ENCODE data around the gene BABAM2. TPM values are rescaled to one million over a fixed set of nuclear protein-coding genes. Genes with fewer than 3 reads are reported as not detected.

Gene BABAM2
- total and polyA plus RNA-seq, 5 donors, result 45.2 to 65.2 (median 64.0) TPM

- DNase-seq (no peak), ATAC-seq (peak; percentile 32 to 41)
- H3K4me1 ChIP-seq (ENCODE audit: control insufficient read depth, insufficient read depth, low read length), result peaks cover 16% of the 10 kb centered on the region
- H3K4me3 ChIP-seq (ENCODE audit: low read length), result no peak overlapping the region
- WGBS, result 69% methylated on average over 4 of the region's 4 CpGs
- H3K27ac ChIP-seq (ENCODE audit: low read length), result peak overlapping the region; percentile 73
- intact Hi-C loops (cut with DNase I), result no loop called here
- no peaks in the 10 kb centered on the region for H3K27me3 ChIP-seq (ENCODE audit: control insufficient read depth, insufficient read depth)
- no peaks in the 10 kb centered on the region for H3K9me3 ChIP-seq (ENCODE audit: control insufficient read depth, low read length)
Measured at GRCh38 chr2:28163028-28163427, 272.5 kb downstream of the BABAM2 start.

- peaks cover 16% of the 10 kb centered on the region for H3K4me1 ChIP-seq (ENCODE audit: control insufficient read depth, insufficient read depth, low read length)
- intact Hi-C loops (cut with DNase I), result no loop called here
- peak overlapping the region; percentile 73 for H3K27ac ChIP-seq (ENCODE audit: low read length)
- 82% methylated on average over 6 of the region's 6 CpGs for WGBS
- H3K27me3 ChIP-seq (ENCODE audit: control insufficient read depth, insufficient read depth), result no peaks in the 10 kb centered on the region
- H3K9me3 ChIP-seq (ENCODE audit: control insufficient read depth, low read length), result no peaks in the 10 kb centered on the region
- ATAC-seq (peak; percentile 20 to 23), DNase-seq (no peak)
- H3K4me3 ChIP-seq (ENCODE audit: low read length), result no peak overlapping the region
Measured at GRCh38 chr2:28163627-28164279, 273.2 kb downstream of the BABAM2 start.

GRCh38 chr2:28164280-28164801 is 273.8 kb downstream of the BABAM2 start:
- peak; percentile 86 to 92 for ATAC-seq
- WGBS, result 20% methylated on average over 8 of the region's 8 CpGs
- Histone ChIP-seq H3K27me3 (ENCODE audit: control insufficient read depth, insufficient read depth) (no peaks in the 10 kb centered on the region), H3K4me1 (ENCODE audit: control insufficient read depth, insufficient read depth, low read length) (peaks cover 16% of the 10 kb centered on the region), H3K27ac (ENCODE audit: low read length) (peak overlapping the region; percentile 73), H3K4me3 (ENCODE audit: low read length) (no peak overlapping the region), H3K9me3 (ENCODE audit: control insufficient read depth, low read length) (no peaks in the 10 kb centered on the region)
- intact Hi-C loops (cut with DNase I), result no loop called here
- peak in 2 of 3 donors; percentile 54 to 61 for DNase-seq

- WGBS, result 74% methylated on average over 5 of the region's 5 CpGs
- DNase-seq (no peak), ATAC-seq (peak; percentile 53 to 68)
- Histone ChIP-seq H3K9me3 (ENCODE audit: control insufficient read depth, low read length) (no peaks in the 10 kb centered on the region), H3K4me3 (ENCODE audit: low read length) (no peak overlapping the region), H3K27ac (ENCODE audit: low read length) (peak overlapping the region; percentile 28), H3K4me1 (ENCODE audit: control insufficient read depth, insufficient read depth, low read length) (peaks cover 16% of the 10 kb centered on the region), H3K27me3 (ENCODE audit: control insufficient read depth, insufficient read depth) (no peaks in the 10 kb centered on the region)
- intact Hi-C loops (cut with DNase I), result no loop called here
Measured at GRCh38 chr2:28165087-28165635, 274.6 kb downstream of the BABAM2 start.

- H3K27me3 ChIP-seq (ENCODE audit: control insufficient read depth, insufficient read depth), result no peaks in the 10 kb centered on the region
- no peak for DNase-seq
- intact Hi-C loops (cut with DNase I), result no loop called here
- H3K4me3 ChIP-seq (ENCODE audit: low read length), result no peak overlapping the region
- peaks cover 13% of the 10 kb centered on the region for H3K4me1 ChIP-seq (ENCODE audit: control insufficient read depth, insufficient read depth, low read length)
- H3K9me3 ChIP-seq (ENCODE audit: control insufficient read depth, low read length), result no peaks in the 10 kb centered on the region
- WGBS, result 93% methylated on average over 2 of the region's 2 CpGs
- ATAC-seq, result no peak
- H3K27ac ChIP-seq (ENCODE audit: low read length), result no peak overlapping the region
Measured at GRCh38 chr2:28166956-28167355, 276.4 kb downstream of the BABAM2 start.

- Histone ChIP-seq H3K4me3 (ENCODE audit: low read length) (no peak overlapping the region), H3K27ac (ENCODE audit: low read length) (no peak overlapping the region), H3K9me3 (ENCODE audit: control insufficient read depth, low read length) (no peaks in the 10 kb centered on the region), H3K4me1 (ENCODE audit: control insufficient read depth, insufficient read depth, low read length) (peaks cover 13% of the 10 kb centered on the region), H3K27me3 (ENCODE audit: control insufficient read depth, insufficient read depth) (no peaks in the 10 kb centered on the region)
- intact Hi-C loops (cut with DNase I), result no loop called here
- no peak for DNase-seq
- WGBS, result 90% methylated on average over 5 of the region's 5 CpGs
- no peak for ATAC-seq
Measured at GRCh38 chr2:28168376-28168775, 277.8 kb downstream of the BABAM2 start.

GRCh38 chr2:28169492-28169891 is 279.0 kb downstream of the BABAM2 start:
- intact Hi-C loops (cut with DNase I), result no loop called here
- Histone ChIP-seq H3K4me3 (ENCODE audit: low read length) (no peak overlapping the region), H3K27ac (ENCODE audit: low read length) (no peak overlapping the region), H3K4me1 (ENCODE audit: control insufficient read depth, insufficient read depth, low read length) (peaks cover 5% of the 10 kb centered on the region), H3K9me3 (ENCODE audit: control insufficient read depth, low read length) (no peaks in the 10 kb centered on the region), H3K27me3 (ENCODE audit: control insufficient read depth, insufficient read depth) (no peaks in the 10 kb centered on the region)
- ATAC-seq, result no peak
- 79% methylated on average over 3 of the region's 3 CpGs for WGBS
- DNase-seq, result no peak

- H3K4me3 ChIP-seq (ENCODE audit: low read length), result no peak overlapping the region
- DNase-seq, result no peak
- 96% methylated on average over 9 of the region's 9 CpGs for WGBS
- ATAC-seq, result no peak
- H3K9me3 ChIP-seq (ENCODE audit: control insufficient read depth, low read length), result no peaks in the 10 kb centered on the region
- no peak overlapping the region for H3K27ac ChIP-seq (ENCODE audit: low read length)
- H3K27me3 ChIP-seq (ENCODE audit: control insufficient read depth, insufficient read depth), result no peaks in the 10 kb centered on the region
- no peaks in the 10 kb centered on the region for H3K4me1 ChIP-seq (ENCODE audit: control insufficient read depth, insufficient read depth, low read length)
- intact Hi-C loops (cut with DNase I), result no loop called here
Measured at GRCh38 chr2:28172114-28172898, 281.8 kb downstream of the BABAM2 start.

- WGBS, result 77% methylated on average over 8 of the region's 8 CpGs
- no peaks in the 10 kb centered on the region for H3K27me3 ChIP-seq (ENCODE audit: control insufficient read depth, insufficient read depth)
- no peak for ATAC-seq
- no peak overlapping the region for H3K4me3 ChIP-seq (ENCODE audit: low read length)
- no peaks in the 10 kb centered on the region for H3K4me1 ChIP-seq (ENCODE audit: control insufficient read depth, insufficient read depth, low read length)
- no peak overlapping the region for H3K27ac ChIP-seq (ENCODE audit: low read length)
- DNase-seq, result no peak
- intact Hi-C loops (cut with DNase I), result no loop called here
- H3K9me3 ChIP-seq (ENCODE audit: control insufficient read depth, low read length), result no peaks in the 10 kb centered on the region
Measured at GRCh38 chr2:28173377-28173776, 282.8 kb downstream of the BABAM2 start.

- WGBS, result 90% methylated on average over 4 of the region's 4 CpGs
- no peak for ATAC-seq
Measured at GRCh38 chr2:28174211-28174610, 283.7 kb downstream of the BABAM2 start.

GRCh38 chr2:28175028-28175427 is 284.5 kb downstream of the BABAM2 start:
- Histone ChIP-seq H3K9me3 (ENCODE audit: control insufficient read depth, low read length) (no peaks in the 10 kb centered on the region), H3K4me3 (ENCODE audit: low read length) (no peak overlapping the region), H3K4me1 (ENCODE audit: control insufficient read depth, insufficient read depth, low read length) (no peaks in the 10 kb centered on the region), H3K27ac (ENCODE audit: low read length) (no peak overlapping the region), H3K27me3 (ENCODE audit: control insufficient read depth, insufficient read depth) (no peaks in the 10 kb centered on the region)
- 95% methylated on average over 3 of the region's 3 CpGs for WGBS
- intact Hi-C loops (cut with DNase I), result no loop called here
- DNase-seq (no peak), ATAC-seq (peak in 1 of 2 donors; percentile 11)

More at GRCh38 chr2:28174211-28174610, 283.7 kb downstream of the BABAM2 start:
- H3K27ac ChIP-seq (ENCODE audit: low read length), result no peak overlapping the region
- intact Hi-C loops (cut with DNase I), result no loop called here
- H3K27me3 ChIP-seq (ENCODE audit: control insufficient read depth, insufficient read depth), result no peaks in the 10 kb centered on the region
- H3K4me1 ChIP-seq (ENCODE audit: control insufficient read depth, insufficient read depth, low read length), result no peaks in the 10 kb centered on the region
- DNase-seq, result no peak
- H3K9me3 ChIP-seq (ENCODE audit: control insufficient read depth, low read length), result no peaks in the 10 kb centered on the region
- no peak overlapping the region for H3K4me3 ChIP-seq (ENCODE audit: low read length)

Measured in right cardiac atrium (tissue), 5 donors.